GM19240 (cell line): ENCODE data around the gene POU4F1.

Experiments
- DNase-seq: peaks from one replicate; pipeline ENCODE4 v3.0.0; 2011; ENCODE audit warnings: low spot score; ENCODE audit not compliant: insufficient read length

The POU4F1 gene

GRCh38 chr13:78606471-78607408, 3.4 kb upstream of the POU4F1 start:
- DNase-seq: no peak

- no peak for DNase-seq
These were observed 1.6 kb upstream of the POU4F1 start for GRCh38 chr13:78604782-78605611.

- no peak for DNase-seq
These were observed 652 bp downstream of the POU4F1 start for GRCh38 chr13:78602561-78603239.

GRCh38 chr13:78601874-78602560, 1.3 kb downstream of the POU4F1 start:
- DNase-seq: no peak

- no peak for DNase-seq
These were observed 2.1 kb downstream of the POU4F1 start for GRCh38 chr13:78601124-78601873.

- no peak for DNase-seq
These were observed 3.0 kb downstream of the POU4F1 start for GRCh38 chr13:78600280-78600883.

- no peak for DNase-seq
These were observed 3.6 kb downstream of the POU4F1 start for GRCh38 chr13:78599645-78600279.

- no peak for DNase-seq
These were observed 4.2 kb downstream of the POU4F1 start for GRCh38 chr13:78598966-78599644.

GRCh38 chr13:78598116-78598781, 5.1 kb downstream of the POU4F1 start:
- no peak for DNase-seq

GRCh38 chr13:78597602-78597932, 5.8 kb downstream of the POU4F1 start:
- DNase-seq: no peak

- no peak for DNase-seq
These were observed 6.4 kb downstream of the POU4F1 start for GRCh38 chr13:78596736-78597601.

- no peak for DNase-seq
These were observed 7.0 kb downstream of the POU4F1 start for GRCh38 chr13:78596399-78596735.

GRCh38 chr13:78595495-78596398, 7.6 kb downstream of the POU4F1 start:
- no peak for DNase-seq

GRCh38 chr13:78594456-78594975, 8.8 kb downstream of the POU4F1 start:
- DNase-seq: no peak

GRCh38 chr13:78593652-78594455, 9.5 kb downstream of the POU4F1 start:
- DNase-seq: no peak

GRCh38 chr13:78593129-78593528, 10.2 kb downstream of the POU4F1 start:
- DNase-seq: no peak
